Gastrocnemius medialis (tissue), 4 donors: Measurements from ENCODE around the gene CCDC171.

Experiments
- CTCF ChIP-seq, 5 experiments: fragments of 450-650 bp in 3 of 5; fragments of 200-600 bp in 2 of 5; sonication (generic) in 2 of 5; IDR thresholded peaks in 4 of 5; conservative IDR thresholded peaks in 1 of 5; 1 replicate in 4 of 5; 2 replicates in 1 of 5; pipeline ENCODE4 v1.5.1; 2016 to 2019; ENCODE audit warnings: antibody characterized with exemption in 5 of 5, mild to moderate bottlenecking in 3 of 5, moderate library complexity in 3 of 5
- POLR2A ChIP-seq, 2 donors: fragments of 450-650 bp; IDR thresholded peaks; one replicate each; pipeline ENCODE4 v1.6.1; 2017; ENCODE audit warnings: antibody characterized with exemption in 2 of 2, mild to moderate bottlenecking in 2 of 2, moderate library complexity in 2 of 2

- TF ChIP-seq CTCF (IDR thresholded peaks at IDR 0.05 in 4 of 5, conservative IDR thresholded peaks at IDR 0.05 in 1 of 5) (no peak), POLR2A (IDR thresholded peaks at IDR 0.05) (no peak)
Measured at GRCh38 chr9:16013366-16013765, 460.5 kb downstream of the CCDC171 start.
